Keratinocyte (primary cell): ENCODE measurements around the gene AUH. TPM values are rescaled to one million over a fixed set of nuclear protein-coding genes. Genes with fewer than 3 reads are reported as not detected.
"Not testable (repeated sequence)": the region's sequence is repeated elsewhere in the genome, so short reads cannot be mapped to it uniquely, and the experiment has no call there.

ENCODE experiments used
- DNase-seq: peaks from one replicate; pipeline ENCODE4 v3.0.0-alpha.2; 2011; ENCODE audit warnings: low read depth, missing footprints, low spot score
- FAIRE-seq: peaks from 2 replicates; lab custom pipeline; 2011; peaks lifted over from hg19 to GRCh38; lab: Jason Lieb, UNC
- H2AFZ ChIP-seq: 2 replicates; pipeline ENCODE4 v1.6.0; 2012; ENCODE audit warnings: low read length, control low read depth, inconsistent platforms; ENCODE audit not compliant: control insufficient read depth
- H3K27ac ChIP-seq: 2 replicates; pipeline ENCODE4 v1.5.1; 2011; ENCODE audit warnings: low read length; ENCODE audit not compliant: control insufficient read depth, insufficient read depth
- H3K27me3 ChIP-seq: 3 replicates; pipeline ENCODE4 v1.6.0; 2011; ENCODE audit warnings: low read length; ENCODE audit not compliant: control insufficient read depth, insufficient read depth; ENCODE audit errors: extremely low read depth
- H3K36me3 ChIP-seq, 2 experiments: 2 replicates in 1 of 2; 3 replicates in 1 of 2; pipeline ENCODE4 v1.5.1; 2011; ENCODE audit warnings: low read length in 2 of 2, mild to moderate bottlenecking in 1 of 2; ENCODE audit not compliant: control insufficient read depth in 2 of 2, insufficient read depth in 2 of 2; ENCODE audit errors: extremely low read depth in 1 of 2
- H3K4me1 ChIP-seq: 3 replicates; pipeline ENCODE4 v1.5.1; 2011; ENCODE audit warnings: low read length; ENCODE audit not compliant: control insufficient read depth, insufficient read depth; ENCODE audit errors: extremely low read depth
- H3K4me2 ChIP-seq: 3 replicates; pipeline ENCODE4 v1.6.0; 2011; ENCODE audit warnings: low read depth, low read length; ENCODE audit not compliant: control insufficient read depth, insufficient read depth; ENCODE audit errors: extremely low read depth
- H3K4me3 ChIP-seq, 3 experiments: fragments of 200-600 bp in 1 of 3; sonication (generic) in 1 of 3; 2 replicates in 2 of 3; 3 replicates in 1 of 3; pipeline ENCODE4 v1.5.1; 2011 to 2016; ENCODE audit warnings: low read length in 3 of 3, mild to moderate bottlenecking in 3 of 3, control low read depth in 2 of 3, inconsistent platforms in 1 of 3, low read depth in 1 of 3, mixed read lengths in 1 of 3, mixed run types in 1 of 3, moderate library complexity in 1 of 3; ENCODE audit not compliant: control insufficient read depth in 2 of 3, insufficient read depth in 2 of 3; ENCODE audit errors: extremely low read depth in 1 of 3
- H3K79me2 ChIP-seq: 2 replicates; pipeline ENCODE4 v1.6.0; 2012; ENCODE audit warnings: low read length; ENCODE audit not compliant: control insufficient read depth, insufficient read depth
- H3K9ac ChIP-seq: 3 replicates; pipeline ENCODE4 v1.6.0; 2011; ENCODE audit warnings: low read length; ENCODE audit not compliant: control insufficient read depth, insufficient read depth; ENCODE audit errors: extremely low read depth
- H3K9me1 ChIP-seq: 3 replicates; pipeline ENCODE4 v1.6.0; 2011; ENCODE audit warnings: low read length; ENCODE audit not compliant: control insufficient read depth, insufficient read depth; ENCODE audit errors: extremely low read depth
- H3K9me3 ChIP-seq: 2 replicates; pipeline ENCODE4 v1.5.1; 2012; ENCODE audit warnings: low read depth, low read length; ENCODE audit not compliant: control insufficient read depth
- H4K20me1 ChIP-seq: 3 replicates; pipeline ENCODE4 v1.6.0; 2011; ENCODE audit warnings: low read length; ENCODE audit not compliant: control insufficient read depth, insufficient read depth; ENCODE audit errors: extremely low read depth
- EZH2 ChIP-seq: IDR thresholded peaks from one replicate; pipeline ENCODE4 v1.6.1; 2012; ENCODE audit warnings: inconsistent platforms, mild to moderate bottlenecking, low read length, moderate library complexity
- dilution Hi-C: fragments of 300-500 bp; cut with MboI; formaldehyde crosslinking; loops from one replicate; pipeline ENCODE4 v1.7.0; 2020; ENCODE audit warnings: low sequenced_read_pairs; ENCODE audit not compliant: extremely low pct_ligation_motif_present
- polyA plus RNA-seq, 5 experiments: library from polyadenylated mRNA; depleted of rRNA in 3 of 5; stranded (reverse) in 3 of 5; stranded (forward) in 1 of 5; unstranded in 1 of 5; fragments of >200 nt; gene quantifications; 1 replicate in 1 of 5; 2 replicates in 3 of 5; 3 replicates in 1 of 5; pipeline versions ENCODE4 v1.2.1 to v1.2.3, GENCODE V29; 2011 to 2012; ENCODE audit warnings: missing spikeins in 2 of 5, low read depth in 1 of 5, low replicate concordance in 1 of 5
- TF ChIP-seq, protein P1 (sequence below), 3 experiments: IDR thresholded peaks in 1 of 3; conservative IDR thresholded peaks in 1 of 3; optimal IDR thresholded peaks in 1 of 3; 2 replicates in 2 of 3; 3 replicates in 1 of 3; pipeline versions ENCODE3 to v1.5.1; 2011; ENCODE audit warnings: low read length in 3 of 3, mild to moderate bottlenecking in 3 of 3, moderate library complexity in 2 of 3, control low read depth in 1 of 3, inconsistent platforms in 1 of 3; ENCODE audit not compliant: insufficient read depth in 2 of 3; ENCODE audit errors: extremely low read depth in 1 of 3

AUH gene
- polyA plus RNA-seq, 1 donor (not counting 4 experiments of a cell fraction or from before 2014, with no cell fraction given), result 5.5 TPM

DNA sequence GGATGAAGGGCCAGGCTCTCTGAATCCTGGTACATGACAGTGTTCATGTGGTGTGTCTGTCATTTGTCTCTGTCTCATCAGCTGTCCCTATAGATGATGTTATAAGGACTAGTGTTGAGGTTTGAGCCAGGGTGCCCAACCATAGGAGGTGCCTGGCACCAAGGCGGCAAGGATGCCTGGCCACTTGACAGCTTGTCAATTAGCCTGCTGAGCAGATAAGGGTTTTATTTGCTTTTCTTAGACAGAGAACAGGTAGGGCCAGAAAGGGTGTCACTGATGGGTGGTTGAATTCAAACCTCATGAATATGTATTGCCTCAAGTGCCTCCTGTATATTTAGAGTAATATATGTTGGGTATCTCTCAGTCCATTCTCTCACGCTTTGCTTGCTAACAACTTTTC lies 30.1 kb upstream of the AUH start:
- no peak overlapping the region for H3K27ac ChIP-seq
- DNase-seq, result no peak
- TF ChIP-seq, protein P1, sequence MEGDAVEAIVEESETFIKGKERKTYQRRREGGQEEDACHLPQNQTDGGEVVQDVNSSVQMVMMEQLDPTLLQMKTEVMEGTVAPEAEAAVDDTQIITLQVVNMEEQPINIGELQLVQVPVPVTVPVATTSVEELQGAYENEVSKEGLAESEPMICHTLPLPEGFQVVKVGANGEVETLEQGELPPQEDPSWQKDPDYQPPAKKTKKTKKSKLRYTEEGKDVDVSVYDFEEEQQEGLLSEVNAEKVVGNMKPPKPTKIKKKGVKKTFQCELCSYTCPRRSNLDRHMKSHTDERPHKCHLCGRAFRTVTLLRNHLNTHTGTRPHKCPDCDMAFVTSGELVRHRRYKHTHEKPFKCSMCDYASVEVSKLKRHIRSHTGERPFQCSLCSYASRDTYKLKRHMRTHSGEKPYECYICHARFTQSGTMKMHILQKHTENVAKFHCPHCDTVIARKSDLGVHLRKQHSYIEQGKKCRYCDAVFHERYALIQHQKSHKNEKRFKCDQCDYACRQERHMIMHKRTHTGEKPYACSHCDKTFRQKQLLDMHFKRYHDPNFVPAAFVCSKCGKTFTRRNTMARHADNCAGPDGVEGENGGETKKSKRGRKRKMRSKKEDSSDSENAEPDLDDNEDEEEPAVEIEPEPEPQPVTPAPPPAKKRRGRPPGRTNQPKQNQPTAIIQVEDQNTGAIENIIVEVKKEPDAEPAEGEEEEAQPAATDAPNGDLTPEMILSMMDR (optimal IDR thresholded peaks at IDR 0.05 in 1 of 3, IDR thresholded peaks at IDR 0.05 in 1 of 3, conservative IDR thresholded peaks at IDR 0.05 in 1 of 3; ENCODE audit: extremely low read depth in 1 of 3, insufficient read depth in 2 of 3, low read length in 3 of 3), result no peak
- TF ChIP-seq EZH2, result no peak
- no peaks in the 10 kb centered on the region for H3K36me3 ChIP-seq
- H3K9me1 ChIP-seq, result no peaks in the 10 kb centered on the region
- H2AFZ ChIP-seq, result no peak overlapping the region
- H3K79me2 ChIP-seq, result no peaks in the 10 kb centered on the region
- dilution Hi-C loops, result no loop called here
- no peak overlapping the region for H3K4me2 ChIP-seq
- no peak overlapping the region for H3K4me3 ChIP-seq
- no peak overlapping the region for H3K9ac ChIP-seq
- FAIRE-seq, result no peak
- no peaks in the 10 kb centered on the region for H3K27me3 ChIP-seq
- no peaks in the 10 kb centered on the region for H3K9me3 ChIP-seq
- peaks cover 20% of the 10 kb centered on the region for H3K4me1 ChIP-seq
- H4K20me1 ChIP-seq, result no peaks in the 10 kb centered on the region

DNA sequence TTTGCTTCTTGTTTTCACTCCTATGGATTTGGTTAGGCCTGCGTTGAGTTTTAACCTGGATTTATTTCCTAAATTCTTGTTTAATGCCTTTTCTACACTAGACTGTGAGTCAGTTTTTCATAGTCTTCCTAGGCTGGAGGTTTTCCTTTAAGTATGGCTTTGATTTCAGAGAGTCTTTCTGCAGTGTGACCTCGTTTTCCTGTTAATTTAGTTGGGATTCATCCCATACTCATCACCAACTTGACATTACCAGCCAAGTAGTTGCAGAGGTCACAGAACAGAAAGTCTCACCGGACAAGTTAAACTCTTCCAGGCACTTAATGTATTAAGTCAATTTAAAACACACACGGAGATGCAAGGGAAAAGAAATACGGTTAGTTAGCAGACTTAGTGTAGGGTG lies 29.7 kb upstream of the AUH start:
- FAIRE-seq (no peak), DNase-seq (no peak)
- no peaks in the 10 kb centered on the region for H3K27me3 ChIP-seq
- dilution Hi-C loops, result no loop called here
- H4K20me1 ChIP-seq, result no peaks in the 10 kb centered on the region
- H3K9ac ChIP-seq, result no peak overlapping the region
- no peaks in the 10 kb centered on the region for H3K79me2 ChIP-seq
- no peak overlapping the region for H2AFZ ChIP-seq
- H3K4me1 ChIP-seq, result peaks cover 17% of the 10 kb centered on the region
- H3K9me3 ChIP-seq, result no peaks in the 10 kb centered on the region
- TF ChIP-seq, protein P1 (optimal IDR thresholded peaks at IDR 0.05 in 1 of 3, IDR thresholded peaks at IDR 0.05 in 1 of 3, conservative IDR thresholded peaks at IDR 0.05 in 1 of 3; ENCODE audit: extremely low read depth in 1 of 3, insufficient read depth in 2 of 3, low read length in 3 of 3), result no peak
- no peak for TF ChIP-seq EZH2
- H3K4me3 ChIP-seq, result no peak overlapping the region
- H3K4me2 ChIP-seq, result no peak overlapping the region
- no peaks in the 10 kb centered on the region for H3K36me3 ChIP-seq
- H3K9me1 ChIP-seq, result no peaks in the 10 kb centered on the region
- H3K27ac ChIP-seq, result no peak overlapping the region

DNA sequence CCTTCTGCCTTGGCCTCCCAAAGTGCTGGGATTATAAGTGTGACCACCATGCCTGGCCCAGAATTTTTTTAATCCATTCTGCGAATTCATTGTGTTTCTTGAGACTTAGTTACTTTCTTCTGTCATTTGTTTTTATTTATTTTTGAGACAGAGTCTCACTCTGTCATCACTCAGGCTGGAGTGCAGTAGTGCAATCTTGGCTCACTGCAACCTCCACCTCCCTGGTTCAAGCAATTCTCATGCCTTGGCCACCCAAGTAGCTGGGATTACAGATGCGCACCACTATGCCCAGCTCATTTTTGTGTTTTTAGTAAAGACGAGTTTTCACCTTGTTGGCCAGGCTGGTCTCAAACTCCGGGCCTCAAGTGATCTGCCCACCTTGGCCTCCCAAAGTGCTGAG lies 28.0 kb upstream of the AUH start:
- H3K4me1 ChIP-seq, H3K4me3 ChIP-seq, dilution Hi-C loops, H4K20me1 ChIP-seq, H3K36me3 ChIP-seq, H3K79me2 ChIP-seq, DNase-seq, H3K9me1 ChIP-seq, H3K27me3 ChIP-seq, H3K9ac ChIP-seq, H3K9me3 ChIP-seq, FAIRE-seq, H3K4me2 ChIP-seq, H2AFZ ChIP-seq, H3K27ac ChIP-seq: not testable (repeated sequence)
